Loucy (cell line): Measurements from ENCODE around the gene CAMTA1.
A peak's percentile ranks its signal among the peaks of the same experiment; 100 is the strongest.

Source experiments
- H2AFZ ChIP-seq: fragments of 200-600 bp; sonication (generic); 2 replicates; pipeline ENCODE4 v1.6.0; 2016; ENCODE audit warnings: antibody characterized with exemption, mild to moderate bottlenecking, low read length, moderate library complexity
- H3F3A ChIP-seq: fragments of 200-600 bp; 2 replicates; pipeline ENCODE4 v1.6.0; 2016; ENCODE audit warnings: antibody characterized with exemption, low read depth, mild to moderate bottlenecking
- H3K27me3 ChIP-seq: fragments of 200-600 bp; sonication (generic); 2 replicates; pipeline ENCODE4 v1.6.1; 2014; ENCODE audit warnings: low read length, mild to moderate bottlenecking; ENCODE audit not compliant: insufficient read depth, poor library complexity, severe bottlenecking
- H3K36me3 ChIP-seq: fragments of 200-600 bp; sonication (generic); 2 replicates; pipeline ENCODE4 v1.6.1; 2016; ENCODE audit warnings: low read length; ENCODE audit not compliant: insufficient read depth
- H3K4me1 ChIP-seq: fragments of 200-600 bp; sonication (generic); 2 replicates; pipeline ENCODE4 v1.5.1; 2014; ENCODE audit warnings: low read length, mild to moderate bottlenecking; ENCODE audit not compliant: insufficient read depth, poor library complexity, severe bottlenecking
- H3K4me2 ChIP-seq: fragments of 200-600 bp; sonication (generic); 2 replicates; pipeline ENCODE4 v1.6.0; 2014; ENCODE audit warnings: antibody characterized with exemption, low read length, low read depth, mild to moderate bottlenecking; ENCODE audit not compliant: poor library complexity, severe bottlenecking
- H3K4me3 ChIP-seq: fragments of 200-600 bp; sonication (generic); 2 replicates; pipeline ENCODE4 v1.5.1; 2014; ENCODE audit warnings: low read length, mild to moderate bottlenecking, mixed read lengths; ENCODE audit not compliant: poor library complexity, severe bottlenecking
- H3K79me2 ChIP-seq: fragments of 200-600 bp; sonication (generic); 2 replicates; pipeline ENCODE4 v1.6.1; 2014; ENCODE audit warnings: low read length; ENCODE audit not compliant: insufficient read depth
- H3K9ac ChIP-seq: fragments of 200-600 bp; sonication (generic); 2 replicates; pipeline ENCODE4 v1.6.0; 2014; ENCODE audit warnings: mild to moderate bottlenecking, low read depth, low read length, moderate library complexity; ENCODE audit not compliant: poor library complexity, severe bottlenecking
- H3K9me2 ChIP-seq: fragments of 200-600 bp; sonication (generic); replicated peaks from 2 replicates; pipeline ENCODE4 v1.6.1; 2016; ENCODE audit warnings: low read depth, low read length, mixed read lengths
- H3K9me3 ChIP-seq: fragments of 200-600 bp; sonication (generic); 2 replicates; pipeline ENCODE4 v1.6.1; 2014; ENCODE audit warnings: mild to moderate bottlenecking, antibody characterized with exemption, low read length, low read depth; ENCODE audit not compliant: insufficient read depth
- H4K20me1 ChIP-seq: fragments of 200-600 bp; sonication (generic); 2 replicates; pipeline ENCODE4 v1.6.0; 2014; ENCODE audit warnings: antibody characterized with exemption, low read length, mild to moderate bottlenecking; ENCODE audit not compliant: insufficient read depth, poor library complexity, severe bottlenecking
- EZH2phosphoT487 ChIP-seq: fragments of 200-600 bp; IDR thresholded peaks from 2 replicates; pipeline ENCODE4 v1.6.1; 2018; ENCODE audit warnings: antibody characterized with exemption, mild to moderate bottlenecking, moderate library complexity, borderline replicate concordance
- TF ChIP-seq, protein P1 (sequence below): fragments of 200-600 bp; sonication (generic); conservative IDR thresholded peaks from 2 replicates; pipeline ENCODE4 v1.5.1; 2014; ENCODE audit warnings: mild to moderate bottlenecking, antibody characterized with exemption, low read length

CAMTA1 gene

DNA sequence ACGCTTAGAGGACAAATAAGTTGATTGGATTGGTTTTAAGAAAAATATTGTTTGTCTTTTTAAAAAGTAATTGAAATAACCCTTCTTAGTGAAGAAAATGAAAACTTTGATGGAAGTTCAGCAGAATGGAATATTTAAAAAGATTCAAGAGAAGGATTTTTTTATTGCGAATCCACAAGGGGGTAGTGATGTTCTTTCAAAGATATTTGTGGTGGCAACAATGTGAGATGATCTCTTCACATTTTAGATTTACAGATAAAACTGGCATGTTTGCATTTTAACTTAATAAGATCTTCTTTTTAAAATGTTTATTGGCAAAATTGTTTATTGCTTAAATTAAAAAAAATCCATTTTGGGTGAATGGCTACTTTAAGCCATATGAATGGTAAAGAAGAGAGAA is 8.9 kb downstream of the CAMTA1 start:
- Histone ChIP-seq H3K9me2 (no peaks in the 10 kb centered on the region), H3K79me2 (peaks cover 94% of the 10 kb centered on the region), H3K4me1 (peaks cover 32% of the 10 kb centered on the region), H2AFZ (no peak overlapping the region), H3F3A (no peaks in the 10 kb centered on the region), H3K9ac (no peak overlapping the region), H4K20me1 (peaks cover 76% of the 10 kb centered on the region), H3K9me3 (no peaks in the 10 kb centered on the region), H3K4me2 (no peak overlapping the region), H3K27me3 (no peaks in the 10 kb centered on the region), H3K36me3 (peaks cover 12% of the 10 kb centered on the region; the same call in 1 of the 2 replicates), H3K4me3 (no peak overlapping the region)
- no peak for TF ChIP-seq EZH2phosphoT487
- TF ChIP-seq, protein P1, sequence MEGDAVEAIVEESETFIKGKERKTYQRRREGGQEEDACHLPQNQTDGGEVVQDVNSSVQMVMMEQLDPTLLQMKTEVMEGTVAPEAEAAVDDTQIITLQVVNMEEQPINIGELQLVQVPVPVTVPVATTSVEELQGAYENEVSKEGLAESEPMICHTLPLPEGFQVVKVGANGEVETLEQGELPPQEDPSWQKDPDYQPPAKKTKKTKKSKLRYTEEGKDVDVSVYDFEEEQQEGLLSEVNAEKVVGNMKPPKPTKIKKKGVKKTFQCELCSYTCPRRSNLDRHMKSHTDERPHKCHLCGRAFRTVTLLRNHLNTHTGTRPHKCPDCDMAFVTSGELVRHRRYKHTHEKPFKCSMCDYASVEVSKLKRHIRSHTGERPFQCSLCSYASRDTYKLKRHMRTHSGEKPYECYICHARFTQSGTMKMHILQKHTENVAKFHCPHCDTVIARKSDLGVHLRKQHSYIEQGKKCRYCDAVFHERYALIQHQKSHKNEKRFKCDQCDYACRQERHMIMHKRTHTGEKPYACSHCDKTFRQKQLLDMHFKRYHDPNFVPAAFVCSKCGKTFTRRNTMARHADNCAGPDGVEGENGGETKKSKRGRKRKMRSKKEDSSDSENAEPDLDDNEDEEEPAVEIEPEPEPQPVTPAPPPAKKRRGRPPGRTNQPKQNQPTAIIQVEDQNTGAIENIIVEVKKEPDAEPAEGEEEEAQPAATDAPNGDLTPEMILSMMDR, result peak; percentile 68

DNA sequence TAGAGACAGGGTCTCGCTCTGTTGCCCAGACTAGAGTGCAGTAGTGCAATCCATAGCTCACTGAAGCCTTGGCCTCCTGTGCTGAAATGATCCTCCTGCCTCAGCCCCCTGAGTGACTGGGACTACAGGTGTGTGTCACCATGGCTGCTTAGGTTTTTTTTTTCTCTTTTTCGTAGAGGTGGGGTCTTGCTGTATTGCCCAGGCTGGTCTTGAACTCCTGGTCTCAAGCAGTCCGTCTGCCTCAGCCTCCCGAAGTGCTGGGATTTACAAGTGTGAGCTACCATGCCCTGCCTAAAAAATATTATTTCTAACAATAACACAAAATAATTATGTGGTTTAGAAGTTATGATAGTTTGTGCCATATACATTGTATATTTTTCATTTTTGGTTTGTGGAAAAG is 9.9 kb downstream of the CAMTA1 start:
- H3F3A ChIP-seq, result no peaks in the 10 kb centered on the region
- no peak overlapping the region for H2AFZ ChIP-seq
- TF ChIP-seq EZH2phosphoT487, result no peak
- TF ChIP-seq, protein P1, result no peak
- H3K4me1 ChIP-seq, result peaks cover 23% of the 10 kb centered on the region
- H3K36me3 ChIP-seq, result peaks cover 12% of the 10 kb centered on the region; the same call in 1 of the 2 replicates
- no peaks in the 10 kb centered on the region for H3K9me2 ChIP-seq
- H3K9ac ChIP-seq, result no peak overlapping the region
- no peaks in the 10 kb centered on the region for H3K27me3 ChIP-seq
- H3K79me2 ChIP-seq, result peaks cover 93% of the 10 kb centered on the region
- H4K20me1 ChIP-seq, result peaks cover 73% of the 10 kb centered on the region
- H3K9me3 ChIP-seq, result no peaks in the 10 kb centered on the region
- no peak overlapping the region for H3K4me2 ChIP-seq
- no peak overlapping the region for H3K4me3 ChIP-seq

DNA sequence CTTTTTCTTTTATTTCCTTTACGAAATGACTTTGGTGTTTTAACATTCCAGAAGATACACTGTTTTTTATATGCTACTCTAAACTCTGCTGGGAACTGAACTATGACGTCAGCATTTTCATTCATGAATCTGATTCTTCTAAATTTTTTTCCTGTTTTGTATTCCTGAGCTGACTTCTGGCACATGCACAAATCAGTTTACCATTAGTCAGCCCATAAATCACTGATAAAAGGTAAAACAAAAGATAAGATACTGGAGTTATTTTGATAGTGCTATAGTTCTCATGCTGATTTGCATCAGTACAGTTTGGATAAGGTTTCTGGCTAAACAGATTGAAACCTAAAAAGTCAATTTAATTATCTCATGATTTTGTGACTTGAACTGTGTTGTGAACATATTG is 10.4 kb downstream of the CAMTA1 start:
- Histone ChIP-seq H3K79me2 (peaks cover 93% of the 10 kb centered on the region), H3K9me2 (no peaks in the 10 kb centered on the region), H3K4me1 (peaks cover 18% of the 10 kb centered on the region), H2AFZ (no peak overlapping the region), H3K9ac (no peak overlapping the region), H3K36me3 (peaks cover 12% of the 10 kb centered on the region; the same call in 1 of the 2 replicates), H3K4me3 (no peak overlapping the region), H3F3A (no peaks in the 10 kb centered on the region), H4K20me1 (peaks cover 72% of the 10 kb centered on the region), H3K9me3 (no peaks in the 10 kb centered on the region), H3K27me3 (no peaks in the 10 kb centered on the region), H3K4me2 (no peak overlapping the region)
- TF ChIP-seq EZH2phosphoT487, result no peak
- TF ChIP-seq, protein P1, result no peak
